HG03442 (cell line): ENCODE measurements around the gene NCOA5.
A peak's percentile ranks its signal among the peaks of the same experiment; 100 is the strongest.

ENCODE experiments used
- ATAC-seq: cut with Tn5 transposase; IDR thresholded peaks from one replicate; pipeline ENCODE4 v1.9.1; 2021; ENCODE audit warnings: mild to moderate bottlenecking, moderate library complexity; ENCODE audit not compliant: unreplicated experiment

NCOA5 gene

GRCh38 chr20:46089417-46090388 is at the start of gene NCOA5:
Gene NCOA5 (minus strand): TSS chr20:46089962. CDS start chr20:46079424, 10,538 bp downstream.
- ATAC-seq = peak; percentile 79

- no peak for ATAC-seq
Observed at GRCh38 chr20:46139266-46139889, 49.6 kb upstream of the NCOA5 start.

- ATAC-seq = no peak
Observed at GRCh38 chr20:46137816-46138215, 48.1 kb upstream of the NCOA5 start.

- no peak for ATAC-seq
Observed at GRCh38 chr20:46135856-46136633, 46.3 kb upstream of the NCOA5 start.

GRCh38 chr20:46134716-46135115 is 45.0 kb upstream of the NCOA5 start:
- no peak for ATAC-seq

GRCh38 chr20:46133886-46134654 is 44.3 kb upstream of the NCOA5 start:
- ATAC-seq = no peak

GRCh38 chr20:46132705-46133120 is 43.0 kb upstream of the NCOA5 start:
- no peak for ATAC-seq

GRCh38 chr20:46131396-46131795 is 41.6 kb upstream of the NCOA5 start:
- no peak for ATAC-seq

- no peak for ATAC-seq
Observed at GRCh38 chr20:46130534-46130933, 40.8 kb upstream of the NCOA5 start.

GRCh38 chr20:46129955-46130481 is 40.3 kb upstream of the NCOA5 start:
- ATAC-seq = no peak

- no peak for ATAC-seq
Observed at GRCh38 chr20:46128310-46129151, 38.8 kb upstream of the NCOA5 start.

GRCh38 chr20:46127396-46128010 is 37.7 kb upstream of the NCOA5 start:
- no peak for ATAC-seq

GRCh38 chr20:46126440-46127056 is 36.8 kb upstream of the NCOA5 start:
- no peak for ATAC-seq

- no peak for ATAC-seq
Observed at GRCh38 chr20:46123482-46124245, 33.9 kb upstream of the NCOA5 start.

- ATAC-seq = no peak
Observed at GRCh38 chr20:46122516-46123481, 33.0 kb upstream of the NCOA5 start.

GRCh38 chr20:46122071-46122470 is 32.3 kb upstream of the NCOA5 start:
- ATAC-seq = no peak
